ENCODE data around the gene AKAP17A. TPM values are rescaled to one million over a fixed set of nuclear protein-coding genes. Genes with fewer than 3 reads are reported as not detected.

The AKAP17A gene
- total and polyA plus RNA-seq, 2 of the 8 experiments (the other 6 are each of a cell fraction or from before 2014, with no cell fraction given), result 14.0 to 41.2 TPM

- Histone ChIP-seq H3K4me2 (ENCODE audit: insufficient read depth in 1 of 2, low read depth in 2 of 2, low read length in 2 of 2) (no peak overlapping the region), H3K27me3 (replicated peaks in 1 of 4; ENCODE audit: control insufficient read depth in 3 of 4, extremely low read depth in 1 of 4, insufficient read depth in 3 of 4, low read length in 3 of 4) (no peaks in the 10 kb centered on the region), H2BK5ac (ENCODE audit: low read depth, low read length) (no peak overlapping the region), H3K14ac (ENCODE audit: insufficient read length) (no peak overlapping the region), H3K18ac (ENCODE audit: extremely low read depth, low read length) (no peak overlapping the region), H3K79me1 (ENCODE audit: low read depth, low read length) (no peaks in the 10 kb centered on the region), H3K9me3 (ENCODE audit: insufficient read depth in 2 of 2, low read depth in 1 of 2, low read length in 1 of 2) (no peaks in the 10 kb centered on the region), H4K91ac (replicated peaks; ENCODE audit: insufficient read length, low read length) (no peak overlapping the region), H3K36me3 (ENCODE audit: control insufficient read depth in 2 of 4, insufficient read depth in 4 of 4, low read length in 3 of 4) (no peaks in the 10 kb centered on the region), H3K23ac (ENCODE audit: insufficient read length) (no peak overlapping the region), H2BK12ac (ENCODE audit: low read depth, low read length) (no peak overlapping the region), H3K9ac (replicated peaks in 1 of 4; ENCODE audit: extremely low read depth in 1 of 4, low read depth in 3 of 4, low read length in 3 of 4) (no peak overlapping the region), H3K56ac (replicated peaks; ENCODE audit: insufficient read length, low read depth, low read length) (no peak overlapping the region), H2AK5ac (ENCODE audit: low read depth, low read length) (no peak overlapping the region), H2BK120ac (replicated peaks; ENCODE audit: low read depth, low read length) (no peak overlapping the region), H3K4me1 (replicated peaks in 1 of 4; ENCODE audit: control insufficient read depth in 3 of 4, insufficient read depth in 4 of 4, low read length in 3 of 4) (no peaks in the 10 kb centered on the region), H2AFZ (ENCODE audit: low read length) (no peak overlapping the region), H2BK20ac (ENCODE audit: low read length) (no peak overlapping the region), H4K20me1 (replicated peaks in 1 of 2; ENCODE audit: control insufficient read depth in 1 of 2, insufficient read depth in 2 of 2, low read length in 2 of 2) (no peaks in the 10 kb centered on the region), H3K4ac (replicated peaks; ENCODE audit: insufficient read length, low read depth, low read length) (no peak overlapping the region), H3K23me2 (ENCODE audit: low read depth, low read length) (no peaks in the 10 kb centered on the region), H4K8ac (ENCODE audit: extremely low read depth, insufficient read depth, low read length) (no peak overlapping the region), H4K5ac (ENCODE audit: insufficient read length, low read depth, low read length) (no peak overlapping the region), H2BK15ac (ENCODE audit: low read length) (no peak overlapping the region), H3K27ac (ENCODE audit: low read depth, low read length) (no peak overlapping the region), H3K79me2 (ENCODE audit: control insufficient read depth in 1 of 2, insufficient read depth in 2 of 2, low read length in 2 of 2) (no peaks in the 10 kb centered on the region), H3K4me3 (ENCODE audit: extremely low read depth in 1 of 4, insufficient read depth in 2 of 4, low read depth in 3 of 4, low read length in 4 of 4) (no peak overlapping the region)
- CTCF ChIA-PET (ENCODE audit: partially characterized antibody), result no interaction called here
- FAIRE-seq (no peak), DNase-seq (ENCODE audit: low read depth in 1 of 2, low spot score in 2 of 2) (peak in 1 of 2 experiments; percentile 33)
- POLR2A ChIA-PET (ENCODE audit: partially characterized antibody), result no interaction called here
- no peak for TF ChIP-seq MAFK (IDR thresholded peaks at IDR 0.05; ENCODE audit: low read depth, low read length)
- no peak for TF ChIP-seq CREB1 (IDR thresholded peaks at IDR 0.05)
- 90% methylated on average over 9 of the region's 10 CpGs; no CpG with 5 or more reads in 1 of the 2 experiments for WGBS, 2 experiments (ENCODE audit: extremely low coverage in 1 of 2, insufficient coverage in 1 of 2, insufficient read length in 1 of 2, insufficient replicate concordance in 2 of 2, low coverage in 1 of 2, low lambda C conversion rate in 2 of 2, missing lambda C conversion rate in 1 of 2)
Observed at GRCh38 chrX:1564750-1565683, 26.4 kb upstream of the AKAP17A start.

All from H1 (cell line).